NCI-H345 (cell line): ENCODE results near the gene CXADR.
A peak's percentile ranks its signal among the peaks of the same experiment; 100 is the strongest.

Experiments
- DNase-seq: peaks from one replicate; lab custom pipeline; 2025; lab: John Stamatoyannopoulos, UW

Gene CXADR

DNA sequence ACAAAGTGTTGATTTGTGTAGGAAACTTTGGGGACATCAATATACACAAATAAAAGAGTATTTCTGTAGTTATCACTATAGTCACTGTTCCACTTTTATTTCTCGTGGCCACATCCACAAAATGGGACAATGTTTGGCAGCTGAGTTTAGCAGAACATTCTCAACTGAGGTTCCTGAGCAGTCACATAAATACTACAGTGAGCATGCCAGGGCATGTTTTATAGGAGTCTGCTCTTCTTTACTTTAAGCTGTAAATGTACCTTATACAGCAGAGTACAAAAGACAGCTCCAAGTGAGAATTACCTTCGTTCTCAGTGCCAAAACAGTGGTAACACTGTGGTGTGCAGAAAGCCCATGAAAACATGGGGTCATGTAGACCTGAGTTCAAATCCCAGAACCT lies 94.8 kb downstream of the CXADR start:
- peak; percentile 47 for DNase-seq

DNA sequence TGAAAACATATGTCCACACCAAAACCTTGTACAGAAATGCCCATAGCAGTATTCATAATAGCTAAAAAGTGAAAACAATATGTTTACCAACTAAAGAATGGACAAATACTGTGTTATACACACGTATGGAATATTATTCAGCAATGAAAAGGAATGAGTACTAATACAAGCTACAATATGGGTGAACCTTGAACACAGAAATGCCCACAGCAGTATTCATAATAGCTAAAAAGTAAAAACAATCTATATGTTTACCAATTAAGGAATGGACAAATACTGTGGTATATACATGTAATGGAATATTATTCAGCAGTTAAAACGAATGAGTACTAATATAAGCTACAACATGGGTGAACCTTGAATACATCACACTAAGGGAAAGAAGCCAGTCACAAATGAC lies 96.8 kb downstream of the CXADR start:
- no peak for DNase-seq

DNA sequence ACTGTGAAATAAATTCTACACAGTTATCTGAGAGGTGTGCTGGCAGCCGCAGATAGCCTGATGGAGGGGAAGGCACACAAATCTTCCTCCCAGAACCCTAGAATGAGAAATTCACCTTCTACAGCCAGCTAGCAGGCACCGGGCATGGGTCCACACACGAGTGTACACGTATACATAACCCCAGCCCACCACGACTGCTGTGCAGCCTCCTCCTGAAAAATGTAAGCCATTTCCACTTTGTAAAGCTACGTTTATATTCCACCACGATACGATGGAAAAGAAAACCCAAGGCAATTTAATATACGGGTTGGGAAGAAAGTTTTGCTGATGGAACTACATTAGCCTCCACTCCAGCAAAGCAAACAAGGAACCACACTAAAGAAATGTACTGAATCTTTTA lies 98.1 kb downstream of the CXADR start:
- DNase-seq = peak; percentile 18

- DNase-seq = peak; percentile 85
Measured at GRCh38 chr21:17611414-17612022, 98.7 kb downstream of the CXADR start.

DNA sequence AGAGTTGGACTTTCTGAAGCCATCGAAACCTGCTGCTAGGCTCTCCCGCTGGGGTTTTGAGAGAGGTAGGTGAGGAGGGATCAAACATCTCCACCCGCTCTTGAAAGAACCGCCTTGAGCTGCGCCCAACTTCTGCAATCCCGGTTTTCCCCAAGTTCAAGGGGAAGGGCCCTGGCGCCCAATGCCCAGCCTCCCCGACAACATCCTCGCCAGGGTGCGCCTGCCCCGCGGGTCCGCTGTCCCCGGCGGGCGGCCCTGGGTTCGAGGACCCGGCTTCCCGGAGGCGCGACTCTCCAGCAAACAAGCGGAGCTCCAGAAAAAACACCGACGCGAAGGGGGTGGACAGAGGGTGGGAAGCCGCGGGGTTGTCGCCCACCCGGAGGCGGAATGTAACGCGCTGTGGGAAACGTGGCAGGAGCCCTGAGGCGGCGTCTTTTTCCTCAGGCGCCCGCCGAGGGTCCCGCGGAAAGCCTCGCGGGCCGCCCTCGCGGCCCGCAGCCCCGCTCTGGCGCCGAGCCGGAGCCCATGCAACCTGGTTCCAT lies 99.3 kb downstream of the CXADR start:
- peak; percentile 47 for DNase-seq

DNA sequence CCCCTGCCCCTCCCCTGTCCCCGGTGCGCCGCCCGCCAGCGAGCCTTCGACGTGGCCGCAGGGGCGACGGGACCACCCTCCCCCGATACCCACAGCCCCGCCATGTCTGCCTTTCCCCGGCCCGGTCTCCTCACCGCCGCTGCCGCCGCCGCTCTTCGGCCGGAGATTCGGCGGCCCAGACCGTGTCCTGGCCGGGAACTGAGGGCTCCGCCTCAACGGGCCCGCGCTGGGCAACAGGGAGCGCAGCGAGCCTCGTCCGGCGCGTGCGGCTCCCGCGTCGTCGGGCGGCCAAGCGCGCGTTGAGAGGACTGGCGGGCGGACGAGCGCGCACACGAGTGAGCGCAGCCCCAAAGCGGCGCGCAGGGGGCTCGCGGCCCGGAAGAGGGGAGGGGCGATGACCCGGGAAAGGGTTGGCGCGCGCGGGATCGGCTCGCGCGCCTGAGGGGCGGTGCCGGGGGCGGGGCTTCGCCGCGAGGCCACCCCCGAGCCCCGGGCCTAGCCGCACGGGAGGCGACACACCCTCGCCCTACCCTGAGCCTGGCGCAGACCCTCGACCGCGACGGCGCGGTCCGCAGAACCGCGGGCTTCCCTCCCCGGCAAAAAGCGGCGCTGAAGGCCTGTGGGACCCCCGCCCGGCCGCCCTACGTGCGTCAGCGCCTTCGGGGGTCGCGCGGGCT lies 99.9 kb downstream of the CXADR start, which contains the start of gene BTG3:
TSS of gene BTG3 (minus strand) at position 337 of the 677 bp plus-strand sequence. CDS start 3,757 bp downstream, outside the sequence.
- peak; percentile 93 for DNase-seq

DNA sequence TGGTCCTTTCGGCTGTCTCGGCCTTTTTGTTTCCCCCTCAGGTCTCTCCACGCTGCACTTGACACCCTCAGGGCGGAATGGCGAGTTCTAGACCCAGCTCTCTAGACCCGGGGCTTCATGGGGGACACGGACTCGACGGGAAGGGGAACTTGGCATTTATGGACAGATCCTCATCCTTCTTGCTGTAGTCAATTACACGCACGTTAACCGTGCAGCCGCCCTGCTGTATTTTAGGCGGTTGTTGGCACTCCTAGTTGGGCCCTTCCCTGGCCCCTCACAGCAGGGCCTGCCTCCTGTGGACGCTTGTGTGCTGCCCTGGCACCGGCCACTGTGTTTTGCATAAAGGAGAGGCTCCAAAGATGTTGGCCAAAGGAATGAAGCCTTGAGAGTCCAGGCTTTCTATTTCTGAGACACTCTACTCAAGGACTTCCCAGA lies 100.4 kb downstream of the CXADR start:
- DNase-seq = peak; percentile 33

- no peak for DNase-seq
Measured at GRCh38 chr21:17616831-17617230, 104.0 kb downstream of the CXADR start.

- no peak for DNase-seq
Measured at GRCh38 chr21:17622018-17622417, 109.2 kb downstream of the CXADR start.

DNA sequence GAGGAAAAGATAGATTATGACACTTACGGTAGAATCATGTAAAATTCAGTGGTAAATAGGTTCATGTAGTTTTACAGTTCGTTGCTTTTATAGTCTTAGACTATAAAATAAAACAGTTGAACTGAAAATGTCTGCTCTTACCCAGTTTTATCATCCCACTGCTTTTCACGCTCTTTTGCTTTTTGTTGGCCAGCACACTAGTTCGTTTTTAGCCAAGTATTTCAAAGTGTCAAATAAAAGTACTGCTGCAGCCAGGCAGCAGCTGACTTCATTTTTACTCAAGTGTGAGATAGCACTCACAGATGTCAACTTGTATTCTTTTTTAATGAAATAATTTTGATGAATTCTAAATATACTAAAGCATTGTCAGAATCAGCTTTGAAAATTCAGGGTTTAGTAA lies 118.4 kb downstream of the CXADR start:
- no peak for DNase-seq

- no peak for DNase-seq
Measured at GRCh38 chr21:17636711-17637110, 123.9 kb downstream of the CXADR start.

DNA sequence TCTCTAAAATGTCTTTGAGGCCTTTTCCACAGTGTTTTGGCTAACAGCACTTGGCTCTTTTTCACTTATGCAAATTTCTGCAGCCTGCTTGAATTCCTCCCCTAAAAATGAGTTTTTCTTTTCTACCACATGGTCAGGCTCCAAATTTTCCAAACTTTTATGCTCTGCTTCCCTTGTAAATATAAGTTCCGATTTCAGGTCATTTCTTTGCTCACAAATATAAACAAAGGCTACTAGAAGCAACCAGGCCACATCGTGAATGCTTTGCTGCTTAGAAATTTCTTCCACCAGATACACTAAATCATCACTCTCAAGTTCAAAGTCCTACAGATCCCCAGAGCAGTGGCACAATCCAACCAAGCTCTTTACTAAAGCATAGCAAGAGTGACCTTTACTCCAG lies 128.0 kb downstream of the CXADR start:
- DNase-seq = no peak
